CD8-positive, alpha-beta memory T cell (primary cell): ENCODE measurements around the gene IRAK3. TPM values are rescaled to one million over a fixed set of nuclear protein-coding genes. Genes with fewer than 3 reads are reported as not detected.

Experiments used
- CTCF ChIA-PET: fragments of 350-600 bp; sonication (Branson Sonifier 250); formaldehyde crosslinking; loops from one replicate; lab custom pipeline; 2021; ENCODE audit warnings: antibody characterized with exemption; lab: Charles Lee
- POLR2A ChIA-PET: fragments of 350-600 bp; sonication (Branson Sonifier 250); formaldehyde crosslinking; loops from one replicate; lab custom pipeline; 2021; ENCODE audit warnings: antibody characterized with exemption; lab: Charles Lee
- DNase-seq, 5 donors: peaks; one replicate each; pipeline versions ENCODE4 v3.0.0 to v3.0.0-alpha.2; 2020 to 2022; ENCODE audit warnings: mixed read lengths in 1 of 5
- H3K27ac ChIP-seq: one replicate; pipeline ENCODE4 v1.7.0; 2013; ENCODE audit warnings: low read depth, mild to moderate bottlenecking, low read length, moderate library complexity
- H3K27me3 ChIP-seq: 2 replicates; pipeline ENCODE4 v1.7.0; 2013; ENCODE audit warnings: low read length, mild to moderate bottlenecking; ENCODE audit not compliant: insufficient read depth, poor library complexity, severe bottlenecking
- H3K36me3 ChIP-seq: 2 replicates; pipeline ENCODE4 v1.7.0; 2013; ENCODE audit warnings: mild to moderate bottlenecking, low read length, moderate library complexity; ENCODE audit not compliant: insufficient read depth
- H3K4me1 ChIP-seq: 2 replicates; pipeline ENCODE4 v1.7.0; 2013; ENCODE audit warnings: mild to moderate bottlenecking, low read length, moderate library complexity; ENCODE audit not compliant: insufficient read depth
- H3K4me3 ChIP-seq: 2 replicates; pipeline ENCODE4 v1.7.0; 2013; ENCODE audit warnings: mild to moderate bottlenecking, low read length
- H3K9me3 ChIP-seq: 2 replicates; pipeline ENCODE4 v1.7.0; 2013; ENCODE audit warnings: mild to moderate bottlenecking, low read length
- H3K27ac Mint-ChIP-seq, 8 donors: one replicate each; pipeline ENCODE4 v1.8.0; 2020 to 2021; ENCODE audit warnings: mixed read lengths in 8 of 8, mild to moderate bottlenecking in 6 of 8, inconsistent platforms in 3 of 8, moderate library complexity in 3 of 8
- H3K27me3 Mint-ChIP-seq, 2 donors: one replicate each; pipeline ENCODE4 v1.8.0; 2020 to 2021; ENCODE audit warnings: mixed read lengths in 2 of 2, mild to moderate bottlenecking in 1 of 2, moderate library complexity in 1 of 2
- H3K36me3 Mint-ChIP-seq, 3 donors: one replicate each; pipeline ENCODE4 v1.8.0; 2020 to 2021; ENCODE audit warnings: mixed read lengths in 3 of 3, inconsistent platforms in 1 of 3, mild to moderate bottlenecking in 1 of 3
- H3K4me1 Mint-ChIP-seq, 3 donors: one replicate each; pipeline ENCODE4 v1.8.0; 2020 to 2021; ENCODE audit warnings: mixed read lengths in 3 of 3, inconsistent platforms in 1 of 3, mild to moderate bottlenecking in 1 of 3
- H3K4me3 Mint-ChIP-seq, 7 donors: one replicate each; pipeline ENCODE4 v1.8.0; 2020 to 2021; ENCODE audit warnings: mixed read lengths in 7 of 7, mild to moderate bottlenecking in 6 of 7, moderate library complexity in 4 of 7, inconsistent platforms in 2 of 7
- H3K9me3 Mint-ChIP-seq, 5 donors: one replicate each; pipeline ENCODE4 v1.8.0; 2020 to 2022; ENCODE audit warnings: mixed read lengths in 5 of 5, mild to moderate bottlenecking in 3 of 5, moderate library complexity in 2 of 5, inconsistent platforms in 1 of 5
- polyA plus RNA-seq: library from polyadenylated mRNA; unstranded; fragments of 300-500 nt; fragmentation: Illumina TruSeq; gene quantifications from one replicate; pipeline ENCODE4 v1.2.3, GENCODE V29; 2021
- total RNA-seq, 2 experiments: library from RNA; stranded (reverse); gene quantifications; one replicate each; pipeline ENCODE4 v1.2.3, GENCODE V29; 2021

IRAK3 gene
- total and polyA plus RNA-seq, 3 experiments from 2014 or later, result 0.13 to 0.22 TPM; not detected in 1

- Histone ChIP-seq H3K4me3 (no peak overlapping the region), H3K27ac (no peak overlapping the region), H3K27me3 (no peaks in the 10 kb centered on the region), H3K36me3 (peaks cover 13% of the 10 kb centered on the region), H3K4me1 (peaks cover 23% of the 10 kb centered on the region), H3K9me3 (no peaks in the 10 kb centered on the region)
- Mint-ChIP-seq H3K27me3 (peaks cover 0 to 2% of the 10 kb centered on the region in 2 donors), H3K36me3 (peaks cover 27 to 60% (median 29%) of the 10 kb centered on the region in 3 donors), H3K4me3 (peak overlapping the region in 2 of 7 donors; percentile 0 to 49), H3K9me3 (peaks cover 0 to 7% (median 0%) of the 10 kb centered on the region in 5 donors), H3K4me1 (peaks cover 66 to 92% (median 88%) of the 10 kb centered on the region in 3 donors), H3K27ac (peak overlapping the region in 7 of 8 donors; percentile 1 to 72 (median 43))
- POLR2A ChIA-PET, result no interaction called here
- no peak for DNase-seq
- CTCF ChIA-PET, result no interaction called here
These were observed 24.6 kb upstream of the IRAK3 start for GRCh38 chr12:66164349-66164821.

GRCh38 chr12:66165141-66165540 is 23.9 kb upstream of the IRAK3 start:
- H3K27ac Mint-ChIP-seq, result peak overlapping the region in 1 of 8 donors; percentile 57

DNA sequence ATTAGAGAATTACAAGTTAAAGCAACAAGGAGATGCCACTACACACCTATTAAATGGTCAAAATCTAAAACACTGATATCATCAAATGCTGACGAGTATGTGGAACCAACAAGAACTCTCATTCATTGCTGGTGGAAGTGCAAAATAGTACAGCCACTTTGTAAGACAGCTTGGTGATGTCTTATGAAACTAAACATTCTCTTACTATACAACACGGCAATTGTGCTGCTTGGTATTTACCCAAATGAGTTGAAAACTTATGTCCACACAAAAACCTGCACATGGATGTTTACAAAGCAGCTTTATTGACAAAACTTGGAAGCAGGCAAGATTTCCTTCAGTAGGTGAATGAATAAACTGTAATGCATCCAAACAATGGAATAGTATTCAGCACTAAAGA is 22.5 kb upstream of the IRAK3 start:
- peaks cover 18 to 48% (median 22%) of the 10 kb centered on the region in 3 donors for H3K36me3 Mint-ChIP-seq
- peaks cover 0 to 5% of the 10 kb centered on the region in 2 donors for H3K27me3 Mint-ChIP-seq
- POLR2A ChIA-PET, result interaction anchor here (0.6 kb wide), 1 partner anchor 9 kb away, joined by 5 read pairs; no protein-coding TSS in a partner anchor

More at GRCh38 chr12:66165141-66165540, 23.9 kb upstream of the IRAK3 start:
- Mint-ChIP-seq H3K4me3 (no peak overlapping the region), H3K36me3 (peaks cover 20 to 59% (median 22%) of the 10 kb centered on the region in 3 donors), H3K27me3 (peaks cover 0 to 5% of the 10 kb centered on the region in 2 donors), H3K4me1 (peaks cover 63 to 87% (median 80%) of the 10 kb centered on the region in 3 donors), H3K9me3 (peaks cover 0 to 7% (median 0%) of the 10 kb centered on the region in 5 donors)
- ChIA-PET CTCF (no interaction called here), POLR2A (no interaction called here)
- Histone ChIP-seq H3K27ac (no peak overlapping the region), H3K9me3 (no peaks in the 10 kb centered on the region), H3K36me3 (peaks cover 6% of the 10 kb centered on the region), H3K27me3 (no peaks in the 10 kb centered on the region), H3K4me1 (peaks cover 23% of the 10 kb centered on the region), H3K4me3 (no peak overlapping the region)
- DNase-seq, result no peak

GRCh38 chr12:66168410-66168809 is 20.6 kb upstream of the IRAK3 start:
- peak overlapping the region; percentile 98 for H3K27ac ChIP-seq
- peaks cover 15 to 45% (median 22%) of the 10 kb centered on the region in 3 donors for H3K36me3 Mint-ChIP-seq

More for the DNA sequence above, 22.5 kb upstream of the IRAK3 start:
- Histone ChIP-seq H3K27ac (no peak overlapping the region), H3K4me1 (peaks cover 27% of the 10 kb centered on the region), H3K9me3 (no peaks in the 10 kb centered on the region), H3K36me3 (peaks cover 5% of the 10 kb centered on the region), H3K27me3 (no peaks in the 10 kb centered on the region), H3K4me3 (no peak overlapping the region)
- Mint-ChIP-seq H3K4me1 (peaks cover 69 to 88% (median 86%) of the 10 kb centered on the region in 3 donors), H3K27ac (peak overlapping the region in 2 of 8 donors; percentile 2 to 27), H3K4me3 (peak overlapping the region in 2 of 7 donors; percentile 52 to 93), H3K9me3 (peaks cover 0 to 7% (median 0%) of the 10 kb centered on the region in 5 donors)
- CTCF ChIA-PET, result no interaction called here
- DNase-seq, result no peak

GRCh38 chr12:66169221-66170170 is 19.5 kb upstream of the IRAK3 start, which contains the start of gene TMBIM4:
TMBIM4 (minus strand) TSS chr12:66169996; CDS start chr12:66169951, 45 bp downstream.
- Mint-ChIP-seq H3K9me3 (peaks cover 0 to 3% (median 0%) of the 10 kb centered on the region in 5 donors), H3K36me3 (peaks cover 15 to 39% (median 20%) of the 10 kb centered on the region in 3 donors), H3K4me1 (peaks cover 44 to 58% (median 57%) of the 10 kb centered on the region in 3 donors), H3K27ac (peak within 1 kb of the TSS; percentile 93 to 100 (median 98)), H3K27me3 (peaks cover 0 to 5% of the 10 kb centered on the region in 2 donors), H3K4me3 (peak within 1 kb of the TSS; percentile 93 to 98 (median 97))
- peak; percentile 80 to 92 (median 86) for DNase-seq
- Histone ChIP-seq H3K4me1 (peaks cover 21% of the 10 kb centered on the region), H3K9me3 (no peaks in the 10 kb centered on the region), H3K36me3 (peaks cover 5% of the 10 kb centered on the region), H3K4me3 (peak within 1 kb of the TSS; percentile 97), H3K27me3 (no peaks in the 10 kb centered on the region), H3K27ac (peak within 1 kb of the TSS; percentile 98)
- POLR2A ChIA-PET, result interaction anchor here (0.7 to 2.1 kb wide), 8 partner anchors 9 to 1000 kb away, joined by 3 to 48 read pairs (median 4); partner anchors contain the start of genes HELB, LEMD3 and LLPH
- CTCF ChIA-PET, result interaction anchor here (0.6 to 2.6 kb wide), 11 partner anchors 10 to 1748 kb away, joined by 3 to 17 read pairs (median 3); partner anchors contain the start of genes LEMD3 and LLPH

More at GRCh38 chr12:66168410-66168809, 20.6 kb upstream of the IRAK3 start:
- POLR2A ChIA-PET, result interaction anchor here (0.8 to 2.1 kb wide), 2 partner anchors 37 to 134 kb away, joined by 5 to 48 read pairs; partner anchors contain the start of genes HELB and LLPH
- CTCF ChIA-PET, result interaction anchor here (0.7 to 2.6 kb wide), 5 partner anchors 9 to 102 kb away, joined by 3 to 17 read pairs (median 5); partner anchors contain the start of gene LLPH
- Mint-ChIP-seq H3K27me3 (peaks cover 0 to 5% of the 10 kb centered on the region in 2 donors), H3K4me1 (peaks cover 55 to 69% (median 68%) of the 10 kb centered on the region in 3 donors), H3K9me3 (peaks cover 0 to 7% (median 0%) of the 10 kb centered on the region in 5 donors), H3K4me3 (peak overlapping the region; percentile 93 to 98 (median 97)), H3K27ac (peak overlapping the region; percentile 74 to 99 (median 98))
- Histone ChIP-seq H3K4me1 (peaks cover 27% of the 10 kb centered on the region), H3K9me3 (no peaks in the 10 kb centered on the region), H3K4me3 (peak overlapping the region; percentile 97), H3K27me3 (no peaks in the 10 kb centered on the region), H3K36me3 (peaks cover 5% of the 10 kb centered on the region)
- no peak for DNase-seq

DNA sequence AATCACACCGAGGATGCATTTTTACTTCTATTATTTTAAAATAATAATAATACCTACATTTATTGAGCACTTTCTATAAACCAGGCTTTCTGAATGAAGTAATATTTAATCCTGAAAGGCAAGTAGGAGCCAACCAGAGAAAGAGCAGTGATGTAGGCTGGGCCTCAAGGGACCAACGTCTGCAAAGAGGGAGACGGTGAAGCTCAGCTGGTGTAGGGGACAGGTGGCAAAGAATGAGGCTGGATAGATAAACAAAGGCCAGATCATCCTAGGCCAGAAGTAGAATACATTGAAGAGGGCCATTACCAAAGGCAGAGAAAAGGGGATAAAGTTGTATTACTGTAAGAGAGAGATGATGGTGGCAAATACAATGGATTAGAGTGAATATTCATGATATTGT is 18.4 kb upstream of the IRAK3 start:
- peak overlapping the region in 7 of 8 donors; percentile 93 to 99 (median 97) for H3K27ac Mint-ChIP-seq
- ChIA-PET POLR2A (interaction anchor here (0.7 to 1.2 kb wide), 2 partner anchors 132 to 205 kb away, joined by 4 to 11 read pairs; partner anchors contain the start of gene HELB), CTCF (no interaction called here)
- peaks cover 5 to 6% of the 10 kb centered on the region in 2 donors for H3K27me3 Mint-ChIP-seq
- H3K4me3 ChIP-seq, result peak overlapping the region; percentile 97
- peaks cover 18% of the 10 kb centered on the region for H3K4me1 ChIP-seq
- peaks cover 9 to 30% (median 9%) of the 10 kb centered on the region in 3 donors for H3K36me3 Mint-ChIP-seq
- no peaks in the 10 kb centered on the region for H3K27me3 ChIP-seq
- H3K27ac ChIP-seq, result peak overlapping the region; percentile 98
- DNase-seq, result no peak
- peaks cover 5% of the 10 kb centered on the region for H3K36me3 ChIP-seq
- no peaks in the 10 kb centered on the region for H3K9me3 ChIP-seq
- H3K4me1 Mint-ChIP-seq, result peaks cover 36 to 47% (median 46%) of the 10 kb centered on the region in 3 donors
- H3K4me3 Mint-ChIP-seq, result peak overlapping the region; percentile 93 to 98 (median 97)
- no peaks in the 10 kb centered on the region for H3K9me3 Mint-ChIP-seq
